ENCODE measurements around the gene SLC7A10. TPM values are rescaled to one million over a fixed set of nuclear protein-coding genes. Genes with fewer than 3 reads are reported as not detected.

Gene SLC7A10
- total RNA-seq, 2 experiments from 2014 or later = not detected

- no TSS peak for BruUV-seq (replicated peaks)
- H3K79me2 ChIP-seq (ENCODE audit: insufficient read depth, low read depth, low read length) = no peaks in the 10 kb centered on the region
- no peaks in the 10 kb centered on the region for H3K4me1 ChIP-seq (ENCODE audit: insufficient read depth, low read length, poor library complexity, severe bottlenecking)
- TF ChIP-seq EZH2phosphoT487 (IDR thresholded peaks at IDR 0.05; ENCODE audit: borderline replicate concordance, low read depth, low read length) (no peak), CTCF (conservative IDR thresholded peaks at IDR 0.05; ENCODE audit: low read length) (no peak)
- DNase-seq (ENCODE audit: low spot score) = no peak
- H3K36me3 ChIP-seq (ENCODE audit: insufficient read depth, low read length) = no peaks in the 10 kb centered on the region
- POLR2A ChIA-PET = no interaction called here
- H3K9me3 ChIP-seq (ENCODE audit: low read length) = 0 out of 2 replicates have a peak, but pooled peaks cover 10% of the 10 kb centered on the region
- H2AFZ ChIP-seq (ENCODE audit: low read length) = no peak overlapping the region
- H3K4me2 ChIP-seq (ENCODE audit: low read length) = no peak overlapping the region
- no peak overlapping the region for H3K27ac ChIP-seq (ENCODE audit: low read depth, low read length, poor library complexity, severe bottlenecking)
- H3K4me3 ChIP-seq (ENCODE audit: low read depth, low read length, poor library complexity, severe bottlenecking) = no peak overlapping the region
- CTCF ChIA-PET (ENCODE audit: unreplicated experiment) = no interaction called here
- intact Hi-C loops (cut with micrococcal nuclease; ENCODE audit: unreplicated experiment) = no loop called here
- no peaks in the 10 kb centered on the region for H3K9me2 ChIP-seq (ENCODE audit: insufficient read depth, low read length)
- no peaks in the 10 kb centered on the region for H4K20me1 ChIP-seq (ENCODE audit: insufficient read depth, low read length)
Measured at GRCh38 chr19:33227870-33228599, 2.4 kb upstream of the SLC7A10 start.

GRCh38 chr19:33227242-33227650 lies 1.6 kb upstream of the SLC7A10 start:
- H3K36me3 ChIP-seq (ENCODE audit: insufficient read depth, low read length) = no peaks in the 10 kb centered on the region
- no peak for TF ChIP-seq CTCF (conservative IDR thresholded peaks at IDR 0.05; ENCODE audit: low read length)
- TF ChIP-seq EZH2phosphoT487 (IDR thresholded peaks at IDR 0.05; ENCODE audit: borderline replicate concordance, low read depth, low read length) = no peak
- H3K4me2 ChIP-seq (ENCODE audit: low read length) = no peak overlapping the region
- ChIA-PET POLR2A (no interaction called here), CTCF (ENCODE audit: unreplicated experiment) (no interaction called here)
- no peak for DNase-seq (ENCODE audit: low spot score)
- no peaks in the 10 kb centered on the region for H3K4me1 ChIP-seq (ENCODE audit: insufficient read depth, low read length, poor library complexity, severe bottlenecking)
- H3K79me2 ChIP-seq (ENCODE audit: insufficient read depth, low read depth, low read length) = no peaks in the 10 kb centered on the region
- no TSS peak for BruUV-seq (replicated peaks)
- no peak overlapping the region for H3K4me3 ChIP-seq (ENCODE audit: low read depth, low read length, poor library complexity, severe bottlenecking)
- intact Hi-C loops (cut with micrococcal nuclease; ENCODE audit: unreplicated experiment) = no loop called here
- no peak overlapping the region for H2AFZ ChIP-seq (ENCODE audit: low read length)
- H3K9me3 ChIP-seq (ENCODE audit: low read length) = 0 out of 2 replicates have a peak, but pooled peaks cover 10% of the 10 kb centered on the region
- no peaks in the 10 kb centered on the region for H4K20me1 ChIP-seq (ENCODE audit: insufficient read depth, low read length)
- no peak overlapping the region for H3K27ac ChIP-seq (ENCODE audit: low read depth, low read length, poor library complexity, severe bottlenecking)
- H3K9me2 ChIP-seq (ENCODE audit: insufficient read depth, low read length) = no peaks in the 10 kb centered on the region

GRCh38 chr19:33226550-33227241 lies 1.0 kb upstream of the SLC7A10 start:
- no peaks in the 10 kb centered on the region for H3K4me1 ChIP-seq (ENCODE audit: insufficient read depth, low read length, poor library complexity, severe bottlenecking)
- H3K36me3 ChIP-seq (ENCODE audit: insufficient read depth, low read length) = no peaks in the 10 kb centered on the region
- POLR2A ChIA-PET = no interaction called here
- CTCF ChIA-PET (ENCODE audit: unreplicated experiment) = no interaction called here
- BruUV-seq (replicated peaks) = no TSS peak
- H3K4me3 ChIP-seq (ENCODE audit: low read depth, low read length, poor library complexity, severe bottlenecking) = no peak overlapping the region
- H3K79me2 ChIP-seq (ENCODE audit: insufficient read depth, low read depth, low read length) = no peaks in the 10 kb centered on the region
- H3K9me3 ChIP-seq (ENCODE audit: low read length) = 0 out of 2 replicates have a peak, but pooled peaks cover 10% of the 10 kb centered on the region
- intact Hi-C loops (cut with micrococcal nuclease; ENCODE audit: unreplicated experiment) = no loop called here
- no peak overlapping the region for H3K27ac ChIP-seq (ENCODE audit: low read depth, low read length, poor library complexity, severe bottlenecking)
- no peak overlapping the region for H3K4me2 ChIP-seq (ENCODE audit: low read length)
- H4K20me1 ChIP-seq (ENCODE audit: insufficient read depth, low read length) = no peaks in the 10 kb centered on the region
- TF ChIP-seq CTCF (conservative IDR thresholded peaks at IDR 0.05; ENCODE audit: low read length) = no peak
- TF ChIP-seq EZH2phosphoT487 (IDR thresholded peaks at IDR 0.05; ENCODE audit: borderline replicate concordance, low read depth, low read length) = no peak
- no peak overlapping the region for H2AFZ ChIP-seq (ENCODE audit: low read length)
- DNase-seq (ENCODE audit: low spot score) = no peak
- H3K9me2 ChIP-seq (ENCODE audit: insufficient read depth, low read length) = no peaks in the 10 kb centered on the region
